GM18526 (cell line): ENCODE measurements around the gene EPHA2.

Source experiments
- POLR2A ChIP-seq: IDR thresholded peaks from 3 replicates; pipeline ENCODE4 v1.6.1; 2011; ENCODE audit not compliant: insufficient read length; ENCODE audit errors: extremely low read depth

Gene EPHA2

GRCh38 chr1:16148329-16149092, 7.4 kb downstream of the EPHA2 start:
- no peak for TF ChIP-seq POLR2A

- no peak for TF ChIP-seq POLR2A
These were observed 8.5 kb downstream of the EPHA2 start for GRCh38 chr1:16147156-16147926.

GRCh38 chr1:16146279-16147155, 9.4 kb downstream of the EPHA2 start:
- no peak for TF ChIP-seq POLR2A

GRCh38 chr1:16145662-16146278, 10.1 kb downstream of the EPHA2 start:
- TF ChIP-seq POLR2A = no peak

- no peak for TF ChIP-seq POLR2A
These were observed 10.7 kb downstream of the EPHA2 start for GRCh38 chr1:16145030-16145661.

- no peak for TF ChIP-seq POLR2A
These were observed 11.4 kb downstream of the EPHA2 start for GRCh38 chr1:16144325-16145029.

GRCh38 chr1:16143566-16144324, 12.1 kb downstream of the EPHA2 start:
- TF ChIP-seq POLR2A = no peak

- no peak for TF ChIP-seq POLR2A
These were observed 12.8 kb downstream of the EPHA2 start for GRCh38 chr1:16143005-16143565.

GRCh38 chr1:16142383-16142995, 13.4 kb downstream of the EPHA2 start:
- no peak for TF ChIP-seq POLR2A

- no peak for TF ChIP-seq POLR2A
These were observed 14.1 kb downstream of the EPHA2 start for GRCh38 chr1:16141573-16142336.

- no peak for TF ChIP-seq POLR2A
These were observed 15.7 kb downstream of the EPHA2 start for GRCh38 chr1:16140068-16140596.
